Cardiac fibroblast (primary cell): Measurements from ENCODE around the gene NUDT16L1.

Source experiments
- DNase-seq, 2 donors: peaks; one replicate each; pipeline versions ENCODE4 v3.0.0 to v3.0.0-alpha.2; 2010; ENCODE audit warnings: low read depth in 2 of 2
- H3K4me3 ChIP-seq, 2 donors: replicated peaks in 1 of 2; 1 replicate in 1 of 2; 2 replicates in 1 of 2; pipeline ENCODE4 v1.5.1; 2011; ENCODE audit warnings: low read depth in 2 of 2, low read length in 2 of 2, mild to moderate bottlenecking in 2 of 2, moderate library complexity in 1 of 2
- TF ChIP-seq, protein P1 (sequence below): IDR thresholded peaks from one replicate; pipeline ENCODE4 v1.5.1; 2011; ENCODE audit warnings: low read depth, mild to moderate bottlenecking, low read length, inconsistent platforms

NUDT16L1 gene

DNA sequence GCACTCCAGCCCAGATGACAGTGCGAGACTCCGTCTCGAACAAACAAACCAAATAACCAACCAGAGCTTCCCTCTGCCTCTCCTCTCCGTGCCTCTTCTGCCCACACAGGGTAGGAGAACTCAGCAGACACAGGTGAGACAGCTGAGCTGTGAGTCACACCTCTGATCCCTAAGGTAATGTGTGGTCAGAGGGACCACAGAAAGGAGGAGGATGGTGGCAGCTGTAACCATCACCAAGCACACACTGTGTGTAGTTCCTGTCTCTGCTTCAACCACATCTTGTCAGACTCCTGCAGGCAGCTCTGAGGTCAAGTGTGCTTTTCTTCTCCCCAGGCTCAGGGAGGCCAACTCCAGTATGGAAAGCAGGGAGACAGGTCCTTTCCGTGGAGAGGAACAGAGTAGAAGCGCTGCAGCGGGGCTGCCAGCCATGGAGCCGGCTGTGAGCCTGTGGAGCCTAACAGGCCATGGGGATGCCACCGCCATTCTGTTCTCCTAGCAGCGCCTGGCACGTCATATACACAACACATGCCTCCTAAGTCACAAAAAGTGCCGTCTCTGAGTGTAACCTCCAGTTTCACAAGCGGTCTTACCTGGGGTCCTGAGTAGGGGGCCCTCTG is 7.1 kb downstream of the NUDT16L1 start:
- DNase-seq: no peak

DNA sequence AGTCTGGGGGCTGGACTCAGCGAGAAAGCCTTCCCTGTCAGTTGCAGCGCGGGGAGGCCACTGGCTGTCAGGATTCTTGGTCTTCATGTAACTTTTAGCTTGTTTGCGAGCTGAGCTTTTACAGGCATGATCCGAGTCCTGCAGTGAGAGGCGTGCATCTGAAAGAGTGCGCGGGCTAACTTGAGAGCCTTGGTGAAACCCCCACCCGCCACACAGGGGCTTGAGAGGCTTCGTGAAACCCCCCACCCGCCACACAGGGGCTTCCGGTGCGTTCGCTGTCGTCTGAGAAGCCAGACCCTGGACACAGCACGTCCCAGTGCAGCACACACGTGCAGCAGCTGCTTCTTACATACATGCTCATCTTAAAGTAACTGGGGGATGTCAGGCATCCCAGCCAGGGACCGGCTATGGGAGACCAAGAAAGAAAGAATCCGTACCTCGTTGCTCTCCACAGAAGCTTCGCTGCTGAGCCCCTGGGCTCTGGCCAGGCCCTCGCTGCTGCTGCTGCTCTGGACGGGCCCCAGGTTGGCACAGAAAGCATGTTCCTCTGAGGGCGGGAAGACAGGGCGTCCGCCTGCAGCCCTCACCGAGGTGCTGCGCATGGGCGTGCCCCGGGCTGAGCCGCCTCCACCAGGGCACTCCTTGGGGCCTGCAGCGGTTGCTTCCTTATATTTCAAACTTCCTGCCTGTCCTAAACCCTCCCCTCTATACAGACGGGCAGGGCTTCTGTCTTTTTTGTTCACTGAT is 7.8 kb downstream of the NUDT16L1 start:
- H3K4me3 ChIP-seq: no peak overlapping the region
- TF ChIP-seq, protein P1, sequence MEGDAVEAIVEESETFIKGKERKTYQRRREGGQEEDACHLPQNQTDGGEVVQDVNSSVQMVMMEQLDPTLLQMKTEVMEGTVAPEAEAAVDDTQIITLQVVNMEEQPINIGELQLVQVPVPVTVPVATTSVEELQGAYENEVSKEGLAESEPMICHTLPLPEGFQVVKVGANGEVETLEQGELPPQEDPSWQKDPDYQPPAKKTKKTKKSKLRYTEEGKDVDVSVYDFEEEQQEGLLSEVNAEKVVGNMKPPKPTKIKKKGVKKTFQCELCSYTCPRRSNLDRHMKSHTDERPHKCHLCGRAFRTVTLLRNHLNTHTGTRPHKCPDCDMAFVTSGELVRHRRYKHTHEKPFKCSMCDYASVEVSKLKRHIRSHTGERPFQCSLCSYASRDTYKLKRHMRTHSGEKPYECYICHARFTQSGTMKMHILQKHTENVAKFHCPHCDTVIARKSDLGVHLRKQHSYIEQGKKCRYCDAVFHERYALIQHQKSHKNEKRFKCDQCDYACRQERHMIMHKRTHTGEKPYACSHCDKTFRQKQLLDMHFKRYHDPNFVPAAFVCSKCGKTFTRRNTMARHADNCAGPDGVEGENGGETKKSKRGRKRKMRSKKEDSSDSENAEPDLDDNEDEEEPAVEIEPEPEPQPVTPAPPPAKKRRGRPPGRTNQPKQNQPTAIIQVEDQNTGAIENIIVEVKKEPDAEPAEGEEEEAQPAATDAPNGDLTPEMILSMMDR: no peak
- DNase-seq: no peak

More for the DNA sequence above, 7.1 kb downstream of the NUDT16L1 start:
- TF ChIP-seq, protein P1: no peak
- H3K4me3 ChIP-seq: no peak overlapping the region

DNA sequence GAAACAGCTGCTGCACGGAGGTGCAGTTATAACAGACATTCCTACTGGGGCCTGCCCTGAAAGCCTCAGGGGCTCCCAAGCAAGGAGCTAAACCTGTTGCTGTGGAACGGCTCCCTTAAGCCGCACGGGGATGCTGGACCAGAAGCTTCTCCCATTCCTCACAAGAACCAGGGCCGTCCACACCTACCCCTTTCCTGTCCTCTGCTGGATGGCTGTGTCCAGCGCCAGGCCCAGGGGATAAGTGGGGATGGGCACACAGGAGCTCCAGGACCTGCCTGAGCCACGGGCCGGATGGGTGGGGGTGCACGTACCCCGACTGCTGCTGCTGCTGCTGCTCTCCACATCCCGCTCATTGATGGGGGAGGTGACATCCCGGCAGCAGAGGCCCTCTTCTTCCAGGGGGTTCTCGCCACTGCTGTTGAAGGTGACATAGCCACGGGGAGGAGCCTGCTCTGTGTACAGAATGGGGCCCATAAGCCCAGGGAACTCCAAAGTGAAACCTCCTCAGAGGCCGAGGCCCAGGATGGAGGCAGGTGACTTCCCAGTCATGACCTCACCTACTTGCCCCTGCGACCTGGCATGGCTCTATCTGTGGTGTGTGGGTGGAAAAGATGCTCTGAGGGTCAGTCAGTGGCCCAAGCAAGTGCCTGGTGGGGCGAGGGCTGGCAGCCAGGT is 8.6 kb downstream of the NUDT16L1 start:
- TF ChIP-seq, protein P1: no peak
- no peak for DNase-seq
- H3K4me3 ChIP-seq: no peak overlapping the region

DNA sequence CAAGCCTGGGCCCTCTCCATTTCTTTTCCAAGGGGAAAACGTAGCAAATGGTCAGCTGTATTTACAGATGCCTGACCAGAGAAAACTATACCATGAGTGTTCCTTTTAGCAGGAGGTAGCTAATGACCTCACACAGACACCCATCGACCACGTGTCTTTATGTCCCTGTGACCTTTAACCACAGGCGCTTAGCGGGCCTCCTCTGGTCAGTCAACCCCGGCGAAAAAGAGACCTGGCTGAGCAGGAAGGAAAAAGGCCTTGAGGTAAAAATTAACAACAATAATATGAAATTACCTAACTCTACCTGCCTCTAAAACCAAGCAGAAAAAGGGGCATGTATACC is 9.1 kb downstream of the NUDT16L1 start:
- no peak for DNase-seq
- no peak overlapping the region for H3K4me3 ChIP-seq
- TF ChIP-seq, protein P1: no peak

DNA sequence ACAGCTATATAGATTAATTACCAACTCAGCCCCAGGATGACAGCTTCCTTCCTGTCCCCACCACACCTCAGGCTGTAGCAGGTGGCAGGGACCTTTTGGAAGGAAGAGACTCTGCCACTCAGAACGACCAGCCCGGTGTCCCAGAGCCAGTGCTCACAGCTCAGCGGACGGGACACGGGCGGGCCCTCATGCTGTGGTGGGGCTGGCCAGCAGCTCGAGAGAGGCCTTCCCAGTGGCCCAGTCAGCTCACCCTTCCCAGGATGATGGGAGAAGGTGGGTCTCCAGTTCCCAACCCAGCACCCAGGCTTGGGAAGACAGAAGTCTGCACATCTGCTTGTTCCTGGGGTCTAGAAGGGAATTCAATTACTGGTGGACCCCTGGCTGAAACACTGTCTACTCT is 10.5 kb downstream of the NUDT16L1 start:
- TF ChIP-seq, protein P1: no peak
- no peak overlapping the region for H3K4me3 ChIP-seq
- no peak for DNase-seq

DNA sequence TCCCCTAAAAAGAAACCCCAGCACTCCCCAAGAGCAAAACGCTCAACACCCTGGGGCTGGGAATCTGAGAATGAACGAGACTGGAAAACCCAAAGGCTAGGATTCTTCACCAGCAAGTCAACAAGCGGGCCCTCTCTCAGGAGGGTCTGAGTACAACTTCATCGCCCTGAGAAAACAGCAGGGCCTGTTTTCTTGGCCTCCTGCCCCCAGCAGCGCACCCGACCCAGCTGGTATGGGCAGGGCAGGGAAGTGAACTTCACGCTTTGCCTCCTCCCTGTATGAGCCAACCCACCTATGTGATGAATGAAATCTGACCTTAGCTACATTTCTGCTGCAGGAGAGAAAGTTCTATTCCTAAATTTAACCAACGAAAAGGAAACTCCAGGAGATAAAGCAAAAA is 11.1 kb downstream of the NUDT16L1 start:
- H3K4me3 ChIP-seq: no peak overlapping the region
- TF ChIP-seq, protein P1: no peak

More for the DNA sequence above, 11.1 kb downstream of the NUDT16L1 start:
- no peak for DNase-seq
